Stimulated activated effector memory CD8-positive, alpha-beta T cell treated with anti-CD3 and anti-CD28 coated beads, Interleukin-12 subunit alpha, Interleukin-12 subunit beta, amount 100 ng/mL, for 72 hours (primary cell): ENCODE results near the gene COX6A2.
"Not testable (repeated sequence)": the region's sequence is repeated elsewhere in the genome, so short reads cannot be mapped to it uniquely, and the experiment has no call there.

Experiments used
- ATAC-seq: fragments of 150-1000 bp; cut with Tn5 transposase; 2 replicates; pipeline ENCODE4 v1.10.0; 2021
- DNase-seq, 2 donors: peaks; one replicate each; pipeline ENCODE4 v3.0.0; 2021 to 2022; ENCODE audit warnings: low spot score in 2 of 2
- H3K27ac Mint-ChIP-seq: one replicate; pipeline ENCODE4 v1.8.0; 2022; ENCODE audit warnings: mild to moderate bottlenecking, mixed read lengths
- H3K36me3 Mint-ChIP-seq: one replicate; pipeline ENCODE4 v1.8.0; 2022; ENCODE audit warnings: mild to moderate bottlenecking, mixed read lengths
- H3K4me1 Mint-ChIP-seq: one replicate; pipeline ENCODE4 v1.8.0; 2022; ENCODE audit warnings: mixed read lengths
- H3K4me3 Mint-ChIP-seq: one replicate; pipeline ENCODE4 v1.8.0; 2022; ENCODE audit warnings: mild to moderate bottlenecking, mixed read lengths
- H3K9me3 Mint-ChIP-seq: one replicate; pipeline ENCODE4 v1.8.0; 2022; ENCODE audit warnings: mixed read lengths

COX6A2 gene

GRCh38 chr16:31455601-31456314, 27.6 kb upstream of the COX6A2 start:
- H3K36me3 Mint-ChIP-seq, result peaks cover 53% of the 10 kb centered on the region
- no peaks in the 10 kb centered on the region for H3K9me3 Mint-ChIP-seq
- ATAC-seq (no peak), DNase-seq (no peak)
- peak overlapping the region; percentile 81 for H3K27ac Mint-ChIP-seq
- peaks cover 53% of the 10 kb centered on the region for H3K4me1 Mint-ChIP-seq
- H3K4me3 Mint-ChIP-seq, result peak overlapping the region; percentile 84

- ATAC-seq (no peak), DNase-seq (no peak)
- Mint-ChIP-seq H3K4me1 (peaks cover 45% of the 10 kb centered on the region), H3K36me3 (peaks cover 36% of the 10 kb centered on the region), H3K27ac (peak overlapping the region; percentile 86), H3K4me3 (no peak overlapping the region), H3K9me3 (no peaks in the 10 kb centered on the region)
Observed at GRCh38 chr16:31453255-31454204, 25.4 kb upstream of the COX6A2 start.

GRCh38 chr16:31452631-31453106, 24.5 kb upstream of the COX6A2 start:
- H3K36me3 Mint-ChIP-seq, result peaks cover 28% of the 10 kb centered on the region
- H3K4me3 Mint-ChIP-seq, result no peak overlapping the region
- H3K9me3 Mint-ChIP-seq, result no peaks in the 10 kb centered on the region
- ATAC-seq (no peak), DNase-seq (no peak)
- peaks cover 39% of the 10 kb centered on the region for H3K4me1 Mint-ChIP-seq
- H3K27ac Mint-ChIP-seq, result no peak overlapping the region

GRCh38 chr16:31451681-31452351, 23.7 kb upstream of the COX6A2 start:
- Mint-ChIP-seq H3K9me3 (no peaks in the 10 kb centered on the region), H3K4me3 (no peak overlapping the region), H3K27ac (peak overlapping the region; percentile 78), H3K4me1 (peaks cover 33% of the 10 kb centered on the region), H3K36me3 (peaks cover 19% of the 10 kb centered on the region)
- ATAC-seq, result peak; percentile 39
- no peak for DNase-seq

GRCh38 chr16:31451201-31451600, 23.0 kb upstream of the COX6A2 start:
- Mint-ChIP-seq H3K27ac (peak overlapping the region; percentile 78), H3K4me3 (no peak overlapping the region), H3K4me1 (peaks cover 27% of the 10 kb centered on the region), H3K9me3 (no peaks in the 10 kb centered on the region), H3K36me3 (peaks cover 13% of the 10 kb centered on the region)
- DNase-seq (no peak), ATAC-seq (no peak)

GRCh38 chr16:31445931-31446330, 17.8 kb upstream of the COX6A2 start:
- H3K4me3 Mint-ChIP-seq, ATAC-seq, DNase-seq, H3K9me3 Mint-ChIP-seq, H3K36me3 Mint-ChIP-seq: not testable (repeated sequence)
- Mint-ChIP-seq H3K4me1 (peaks cover 21% of the 10 kb centered on the region), H3K27ac (peak overlapping the region; percentile 23)

- no peak for ATAC-seq
- no peak for DNase-seq
- peak overlapping the region; percentile 74 for H3K4me3 Mint-ChIP-seq
- peaks cover 6% of the 10 kb centered on the region for H3K36me3 Mint-ChIP-seq
- peaks cover 45% of the 10 kb centered on the region for H3K4me1 Mint-ChIP-seq
- no peaks in the 10 kb centered on the region for H3K9me3 Mint-ChIP-seq
- no peak overlapping the region for H3K27ac Mint-ChIP-seq
Observed at GRCh38 chr16:31441956-31442355, 13.8 kb upstream of the COX6A2 start.

GRCh38 chr16:31440516-31441184, 12.5 kb upstream of the COX6A2 start:
- Mint-ChIP-seq H3K27ac (no peak overlapping the region), H3K36me3 (peaks cover 6% of the 10 kb centered on the region), H3K4me1 (peaks cover 39% of the 10 kb centered on the region), H3K4me3 (no peak overlapping the region), H3K9me3 (no peaks in the 10 kb centered on the region)
- peak; percentile 31 for ATAC-seq
- DNase-seq, result no peak

- H3K4me3 Mint-ChIP-seq, result peak overlapping the region; percentile 32
- no peaks in the 10 kb centered on the region for H3K9me3 Mint-ChIP-seq
- DNase-seq (no peak), ATAC-seq (peak; percentile 79)
- H3K27ac Mint-ChIP-seq, result no peak overlapping the region
- H3K36me3 Mint-ChIP-seq, result peaks cover 5% of the 10 kb centered on the region
- peaks cover 38% of the 10 kb centered on the region for H3K4me1 Mint-ChIP-seq
Observed at GRCh38 chr16:31439519-31439918, 11.4 kb upstream of the COX6A2 start.

- H3K9me3 Mint-ChIP-seq, DNase-seq, H3K36me3 Mint-ChIP-seq, H3K27ac Mint-ChIP-seq: not testable (repeated sequence)
- Mint-ChIP-seq H3K4me1 (peaks cover 38% of the 10 kb centered on the region), H3K4me3 (peak overlapping the region; percentile 32)
- ATAC-seq, result peak; percentile 66
Observed at GRCh38 chr16:31439023-31439422, 10.9 kb upstream of the COX6A2 start.

- no peaks in the 10 kb centered on the region for H3K36me3 Mint-ChIP-seq
- no peak overlapping the region for H3K4me3 Mint-ChIP-seq
- DNase-seq (no peak), ATAC-seq (no peak)
- H3K9me3 Mint-ChIP-seq, result no peaks in the 10 kb centered on the region
- no peak overlapping the region for H3K27ac Mint-ChIP-seq
- H3K4me1 Mint-ChIP-seq, result peaks cover 38% of the 10 kb centered on the region
Observed at GRCh38 chr16:31438414-31438813, 10.3 kb upstream of the COX6A2 start.

GRCh38 chr16:31436221-31437045, 8.3 kb upstream of the COX6A2 start:
- DNase-seq (no peak), ATAC-seq (no peak)
- Mint-ChIP-seq H3K4me3 (no peak overlapping the region), H3K4me1 (peaks cover 26% of the 10 kb centered on the region), H3K27ac (no peak overlapping the region), H3K9me3 (no peaks in the 10 kb centered on the region), H3K36me3 (no peaks in the 10 kb centered on the region)

- DNase-seq, result no peak
- ATAC-seq, result no peak
- Mint-ChIP-seq H3K4me1 (peaks cover 29% of the 10 kb centered on the region), H3K4me3 (no peak overlapping the region), H3K27ac (no peak overlapping the region), H3K9me3 (no peaks in the 10 kb centered on the region), H3K36me3 (no peaks in the 10 kb centered on the region)
Observed at GRCh38 chr16:31435341-31436220, 7.4 kb upstream of the COX6A2 start.
